Esophagus muscularis mucosa (tissue), 3 donors: ENCODE results near the gene ARHGEF7.

Source experiments
- CTCF ChIP-seq, 3 experiments: fragments of 200-600 bp in 2 of 3; fragments of 450-650 bp in 1 of 3; sonication (generic) in 2 of 3; IDR thresholded peaks; one replicate each; pipeline ENCODE4 v1.5.1; 2017 to 2019; ENCODE audit warnings: antibody characterized with exemption in 3 of 3, mild to moderate bottlenecking in 2 of 3, moderate library complexity in 1 of 3
- POLR2A ChIP-seq: fragments of 450-650 bp; IDR thresholded peaks from one replicate; pipeline ENCODE4 v1.6.1; 2017; ENCODE audit warnings: antibody characterized with exemption, moderate library complexity, mild to moderate bottlenecking, low read depth

DNA sequence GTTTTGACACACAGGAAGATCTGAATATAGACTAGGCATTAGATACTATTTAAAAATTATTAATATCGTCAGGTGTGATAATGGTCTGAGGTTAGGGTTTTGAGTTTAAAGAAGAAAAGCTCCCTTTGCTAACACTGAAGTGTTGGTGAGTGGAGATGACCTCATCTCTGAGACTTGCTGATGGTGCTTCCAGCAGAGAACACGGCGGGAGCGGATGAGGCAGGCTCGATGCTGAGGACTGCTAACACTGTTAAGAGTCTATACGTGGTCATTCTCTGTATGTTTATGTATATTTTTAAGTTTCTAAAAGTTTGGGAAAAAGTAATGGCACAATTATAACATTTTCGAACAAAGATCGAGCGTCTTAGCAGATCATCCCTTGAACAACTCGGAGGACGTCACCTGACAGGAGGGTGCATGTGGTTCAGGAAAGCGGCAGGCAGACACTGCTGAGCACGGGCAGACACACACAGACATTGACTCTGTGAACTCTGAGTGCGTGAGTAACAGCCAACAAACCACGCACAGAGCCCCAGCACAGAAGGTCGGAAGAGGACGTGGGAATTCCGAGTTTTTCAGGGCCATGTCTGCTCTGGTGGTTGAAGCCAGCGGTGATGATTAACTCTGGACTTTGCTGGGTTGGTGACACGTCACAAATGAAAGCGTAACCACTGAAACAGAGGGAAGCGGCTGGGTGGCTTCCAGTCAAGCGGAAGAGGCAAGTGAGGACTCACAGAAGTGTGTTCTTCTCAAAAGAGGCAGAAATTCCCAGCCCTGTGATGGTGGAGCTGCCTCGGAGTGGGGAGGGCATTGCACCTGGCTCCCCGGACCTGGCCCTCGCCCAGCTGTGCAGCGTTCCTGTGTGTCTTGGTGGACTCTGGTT is 113.4 kb downstream of the ARHGEF7 start:
- TF ChIP-seq CTCF (IDR thresholded peaks at IDR 0.05): no peak
- TF ChIP-seq POLR2A: no peak
